GM21390 (cell line): ENCODE data around the gene LYZL6.
"Not testable (repeated sequence)": the region's sequence is repeated elsewhere in the genome, so short reads cannot be mapped to it uniquely, and the experiment has no call there.

Experiments used
- ATAC-seq: cut with Tn5 transposase; IDR thresholded peaks from one replicate; pipeline ENCODE4 v1.9.1; 2021; ENCODE audit not compliant: unreplicated experiment

LYZL6 gene

GRCh38 chr17:35948092-35948491, 4.6 kb upstream of the LYZL6 start:
- ATAC-seq, result no peak

- ATAC-seq, result no peak
Observed at GRCh38 chr17:35947156-35947585, 3.7 kb upstream of the LYZL6 start.

- no peak for ATAC-seq
Observed at GRCh38 chr17:35944151-35944550, 638 bp upstream of the LYZL6 start.

GRCh38 chr17:35942588-35943186, 826 bp downstream of the LYZL6 start:
- ATAC-seq, result no peak

- not testable (repeated sequence) for ATAC-seq
Observed at GRCh38 chr17:35938492-35938891, 5.0 kb downstream of the LYZL6 start.

GRCh38 chr17:35936063-35936462, 7.5 kb downstream of the LYZL6 start:
- ATAC-seq, result no peak

GRCh38 chr17:35934760-35935159, 8.8 kb downstream of the LYZL6 start:
- no peak for ATAC-seq

GRCh38 chr17:35932586-35932985, 10.9 kb downstream of the LYZL6 start:
- no peak for ATAC-seq

- ATAC-seq, result no peak
Observed at GRCh38 chr17:35931794-35932425, 11.6 kb downstream of the LYZL6 start.

GRCh38 chr17:35930211-35931065, 13.1 kb downstream of the LYZL6 start, which contains the start of gene RDM1:
TSS of gene RDM1 (minus strand) at chr17:35930773. CDS start at chr17:35930727, 46 bp downstream.
- peak; percentile 72 for ATAC-seq

- ATAC-seq, result no peak
Observed at GRCh38 chr17:35927714-35928113, 15.8 kb downstream of the LYZL6 start.

- ATAC-seq, result no peak
Observed at GRCh38 chr17:35923609-35924114, 19.9 kb downstream of the LYZL6 start.

GRCh38 chr17:35920229-35920628, 23.3 kb downstream of the LYZL6 start:
- ATAC-seq, result no peak

- ATAC-seq, result no peak
Observed at GRCh38 chr17:35918665-35919064, 24.8 kb downstream of the LYZL6 start.

- ATAC-seq, result no peak
Observed at GRCh38 chr17:35917519-35918213, 25.8 kb downstream of the LYZL6 start.

- no peak for ATAC-seq
Observed at GRCh38 chr17:35915153-35915964, 28.2 kb downstream of the LYZL6 start.

- ATAC-seq, result no peak
Observed at GRCh38 chr17:35914354-35914753, 29.2 kb downstream of the LYZL6 start.

- ATAC-seq, result no peak
Observed at GRCh38 chr17:35913609-35914008, 29.9 kb downstream of the LYZL6 start.

- no peak for ATAC-seq
Observed at GRCh38 chr17:35912942-35913341, 30.6 kb downstream of the LYZL6 start.

GRCh38 chr17:35912339-35912912, 31.1 kb downstream of the LYZL6 start:
- no peak for ATAC-seq
